ENCODE data around the gene GCNT2. TPM values are rescaled to one million over a fixed set of nuclear protein-coding genes. Genes with fewer than 3 reads are reported as not detected.
"Not testable (repeated sequence)": the region's sequence is repeated elsewhere in the genome, so short reads cannot be mapped to it uniquely, and the experiment has no call there.

Gene GCNT2
- total RNA-seq, 1 donor from 2014 or later: 17.2 TPM

- H3K27me3 ChIP-seq: no peaks in the 10 kb centered on the region
- H3K4me3 ChIP-seq: no peak overlapping the region
- no peaks in the 10 kb centered on the region for H3K4me1 ChIP-seq
- no peak for DNase-seq (ENCODE audit: extremely low spot score in 2 of 2)
- H3K27ac ChIP-seq: no peak overlapping the region
- intact Hi-C loops (cut with DNase I): no loop called here
- no peaks in the 10 kb centered on the region for H3K36me3 ChIP-seq
- no peaks in the 10 kb centered on the region for H3K9me3 ChIP-seq
- TF ChIP-seq POLR2AphosphoS5 (IDR thresholded peaks at IDR 0.05; ENCODE audit: insufficient read depth in 1 of 2, low read depth in 1 of 2) (no peak), POLR2A (IDR thresholded peaks at IDR 0.05) (no peak), CTCF (IDR thresholded peaks at IDR 0.05) (no peak)
Measured at GRCh38 chr6:10595731-10596664, 74.8 kb downstream of the GCNT2 start.

DNA sequence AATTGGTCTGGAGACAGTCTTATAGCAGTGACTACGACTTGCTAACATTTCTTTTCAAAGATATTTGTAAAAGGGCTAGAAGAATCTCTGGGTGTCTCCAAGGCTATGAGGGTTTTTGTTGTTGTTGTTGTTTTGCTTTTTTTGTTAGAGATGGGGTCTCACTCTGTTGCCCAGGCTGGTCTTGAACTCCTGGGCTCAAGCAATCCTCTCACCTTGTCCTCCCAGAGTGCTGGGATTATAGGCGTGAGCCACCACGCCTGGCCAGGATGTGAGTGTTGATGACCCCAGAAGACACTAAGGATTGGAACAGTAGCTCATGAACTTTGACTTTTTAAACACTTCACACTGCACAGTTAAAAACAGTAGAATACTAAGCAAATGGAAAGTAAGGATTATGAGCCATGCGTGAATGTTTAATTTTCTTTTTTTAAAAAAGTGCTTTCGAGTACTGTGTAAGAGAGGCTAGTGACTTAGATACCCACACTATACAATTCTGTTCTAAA is 76.4 kb downstream of the GCNT2 start:
- Histone ChIP-seq H3K4me3 (no peak overlapping the region), H3K36me3 (no peaks in the 10 kb centered on the region), H3K4me1 (no peaks in the 10 kb centered on the region), H3K27me3 (no peaks in the 10 kb centered on the region), H3K27ac (no peak overlapping the region), H3K9me3 (no peaks in the 10 kb centered on the region)
- no peak for DNase-seq (ENCODE audit: extremely low spot score in 2 of 2)
- intact Hi-C loops (cut with DNase I): no loop called here
- TF ChIP-seq POLR2AphosphoS5 (IDR thresholded peaks at IDR 0.05; ENCODE audit: insufficient read depth in 1 of 2, low read depth in 1 of 2): no peak
- TF ChIP-seq POLR2A (IDR thresholded peaks at IDR 0.05): no peak

DNA sequence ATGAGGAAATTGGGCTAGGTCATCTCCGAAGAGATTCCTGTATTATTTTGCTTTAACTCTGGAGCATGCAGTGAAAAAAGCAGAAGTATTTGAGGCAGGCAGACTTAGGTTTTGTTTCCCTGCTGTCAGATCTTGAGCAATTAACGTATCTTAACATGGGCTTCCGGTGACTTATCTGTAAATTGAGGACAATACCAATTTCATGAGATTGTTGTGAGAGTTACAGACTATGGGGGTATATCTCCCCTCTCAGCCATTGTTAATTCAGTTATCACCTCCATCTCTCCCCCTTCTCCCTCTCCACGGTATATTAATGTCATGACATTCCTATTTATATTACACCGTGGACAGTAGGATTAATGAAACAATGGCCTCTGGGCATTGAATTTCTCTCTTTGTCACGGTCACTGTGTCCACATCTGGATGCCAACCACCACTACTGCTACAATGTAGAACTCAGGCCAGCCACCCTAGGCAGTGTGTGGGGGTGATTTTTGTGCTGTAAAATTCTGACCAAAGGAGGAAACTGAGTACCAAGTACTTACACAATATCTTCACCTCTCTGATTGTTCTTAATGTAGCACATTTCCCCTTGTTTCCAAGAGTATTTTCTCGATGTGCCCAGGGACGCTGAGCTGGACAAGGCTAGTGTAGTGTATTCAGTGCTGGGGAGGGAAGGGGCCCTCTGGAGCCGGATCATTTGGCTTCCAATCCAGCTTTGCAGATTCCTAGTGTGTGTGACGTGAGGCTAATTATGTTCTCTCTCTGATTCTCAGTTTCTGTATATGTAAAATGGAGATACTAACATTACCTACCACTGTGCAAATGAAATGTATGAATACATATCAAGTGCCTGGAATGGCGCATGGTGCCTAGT is 77.2 kb downstream of the GCNT2 start:
- Histone ChIP-seq H3K4me1 (no peaks in the 10 kb centered on the region), H3K27me3 (no peaks in the 10 kb centered on the region), H3K27ac (no peak overlapping the region), H3K9me3 (no peaks in the 10 kb centered on the region), H3K36me3 (no peaks in the 10 kb centered on the region), H3K4me3 (no peak overlapping the region)
- intact Hi-C loops (cut with DNase I): no loop called here
- TF ChIP-seq POLR2A (IDR thresholded peaks at IDR 0.05) (no peak), CTCF (IDR thresholded peaks at IDR 0.05) (no peak), POLR2AphosphoS5 (IDR thresholded peaks at IDR 0.05; ENCODE audit: insufficient read depth in 1 of 2, low read depth in 1 of 2) (no peak)
- no peak for DNase-seq (ENCODE audit: extremely low spot score in 2 of 2)

GRCh38 chr6:10599046-10599445 is 77.9 kb downstream of the GCNT2 start:
- TF ChIP-seq POLR2A (IDR thresholded peaks at IDR 0.05) (no peak), POLR2AphosphoS5 (IDR thresholded peaks at IDR 0.05; ENCODE audit: insufficient read depth in 1 of 2, low read depth in 1 of 2) (no peak), CTCF (IDR thresholded peaks at IDR 0.05) (no peak)
- Histone ChIP-seq H3K4me1 (no peaks in the 10 kb centered on the region), H3K9me3 (no peaks in the 10 kb centered on the region), H3K27ac (no peak overlapping the region), H3K36me3 (no peaks in the 10 kb centered on the region), H3K27me3 (no peaks in the 10 kb centered on the region), H3K4me3 (no peak overlapping the region)
- intact Hi-C loops (cut with DNase I): no loop called here
- DNase-seq (ENCODE audit: extremely low spot score in 2 of 2): no peak

GRCh38 chr6:10600681-10601080 is 79.5 kb downstream of the GCNT2 start:
- H3K4me3 ChIP-seq; H3K4me1 ChIP-seq; H3K27ac ChIP-seq; H3K27me3 ChIP-seq; intact Hi-C loops (cut with DNase I); H3K36me3 ChIP-seq; H3K9me3 ChIP-seq; DNase-seq (ENCODE audit: extremely low spot score in 2 of 2): not testable (repeated sequence)
